GM19193 (cell line): Measurements from ENCODE around the gene SLC20A1.

Experiments used
- POLR2A ChIP-seq: IDR thresholded peaks from 4 replicates; pipeline ENCODE4 v1.6.1; 2011; ENCODE audit not compliant: insufficient read depth, insufficient read length; ENCODE audit errors: extremely low read depth

SLC20A1 gene

GRCh38 chr2:112621790-112622527 lies 23.8 kb upstream of the SLC20A1 start:
- no peak for TF ChIP-seq POLR2A

- no peak for TF ChIP-seq POLR2A
Measured at GRCh38 chr2:112622528-112622849, 23.2 kb upstream of the SLC20A1 start.

- no peak for TF ChIP-seq POLR2A
Measured at GRCh38 chr2:112623913-112624777, 21.6 kb upstream of the SLC20A1 start.

- TF ChIP-seq POLR2A, result no peak
Measured at GRCh38 chr2:112625474-112626114, 20.1 kb upstream of the SLC20A1 start.

GRCh38 chr2:112626604-112627059 lies 19.1 kb upstream of the SLC20A1 start:
- no peak for TF ChIP-seq POLR2A

- TF ChIP-seq POLR2A, result no peak
Measured at GRCh38 chr2:112627060-112628040, 18.4 kb upstream of the SLC20A1 start.

GRCh38 chr2:112629224-112629623 lies 16.5 kb upstream of the SLC20A1 start:
- TF ChIP-seq POLR2A, result no peak

GRCh38 chr2:112629823-112630222 lies 15.9 kb upstream of the SLC20A1 start:
- TF ChIP-seq POLR2A, result no peak

- TF ChIP-seq POLR2A, result no peak
Measured at GRCh38 chr2:112630268-112630667, 15.5 kb upstream of the SLC20A1 start.

GRCh38 chr2:112633708-112634107 lies 12.0 kb upstream of the SLC20A1 start:
- TF ChIP-seq POLR2A, result no peak

- no peak for TF ChIP-seq POLR2A
Measured at GRCh38 chr2:112634153-112634873, 11.4 kb upstream of the SLC20A1 start.

GRCh38 chr2:112634874-112635157 lies 10.9 kb upstream of the SLC20A1 start:
- TF ChIP-seq POLR2A, result no peak

- TF ChIP-seq POLR2A, result no peak
Measured at GRCh38 chr2:112636605-112637288, 9.0 kb upstream of the SLC20A1 start.
